ENCODE measurements around the gene PLEKHG2. TPM values are rescaled to one million over a fixed set of nuclear protein-coding genes. Genes with fewer than 3 reads are reported as not detected.
A peak's percentile ranks its signal among the peaks of the same experiment; 100 is the strongest.

The PLEKHG2 gene
- total and polyA plus RNA-seq, 9 of the 15 experiments (the other 6 are each of a cell fraction or from before 2014, with no cell fraction given): 0.98 to 45.7 (median 9.8) TPM

DNA sequence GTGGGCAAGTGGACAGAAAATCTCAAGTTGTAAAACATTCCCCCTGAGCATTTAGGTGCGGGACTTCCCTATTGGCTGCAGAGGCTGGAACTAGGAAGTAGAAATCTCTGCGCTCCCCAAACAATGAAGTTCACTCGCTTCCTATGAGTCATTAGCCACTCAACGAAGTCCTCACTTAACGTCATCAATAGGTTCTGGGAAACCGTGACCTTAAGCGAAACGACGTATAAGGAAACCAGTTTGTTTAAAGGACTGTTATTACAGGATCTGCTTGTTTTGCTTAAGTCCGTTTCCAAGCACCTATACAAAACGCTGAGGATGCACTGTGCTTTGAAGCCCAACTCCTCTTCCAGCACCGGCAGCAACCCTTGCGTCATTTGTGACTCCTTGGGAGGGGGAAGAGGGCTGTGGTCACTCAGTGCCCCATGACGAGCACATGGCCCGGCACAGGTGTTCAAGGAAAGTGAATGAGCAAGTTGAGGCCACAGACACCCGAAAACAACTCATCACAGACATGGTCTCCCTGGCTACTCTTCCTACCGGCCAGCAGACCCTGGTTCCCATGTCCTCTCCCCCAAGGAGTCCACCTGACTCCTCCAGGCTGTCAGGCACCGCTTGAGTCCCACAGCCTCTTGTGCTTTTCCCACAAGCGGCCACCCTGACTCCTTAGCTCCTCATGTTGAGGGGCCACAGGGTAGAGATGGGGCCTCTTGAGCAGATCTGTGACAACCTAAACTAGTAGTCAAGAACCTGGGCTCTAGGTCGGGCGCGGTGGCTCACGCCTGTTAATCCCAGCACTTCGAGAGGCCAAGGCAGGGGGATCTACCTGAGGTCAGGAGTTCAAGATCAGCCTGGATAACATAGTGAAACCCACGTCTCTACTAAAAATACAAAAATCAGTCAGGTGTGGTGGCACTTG lies 18.5 kb downstream of the PLEKHG2 start (continued):
- TF ChIP-seq, protein P1, sequence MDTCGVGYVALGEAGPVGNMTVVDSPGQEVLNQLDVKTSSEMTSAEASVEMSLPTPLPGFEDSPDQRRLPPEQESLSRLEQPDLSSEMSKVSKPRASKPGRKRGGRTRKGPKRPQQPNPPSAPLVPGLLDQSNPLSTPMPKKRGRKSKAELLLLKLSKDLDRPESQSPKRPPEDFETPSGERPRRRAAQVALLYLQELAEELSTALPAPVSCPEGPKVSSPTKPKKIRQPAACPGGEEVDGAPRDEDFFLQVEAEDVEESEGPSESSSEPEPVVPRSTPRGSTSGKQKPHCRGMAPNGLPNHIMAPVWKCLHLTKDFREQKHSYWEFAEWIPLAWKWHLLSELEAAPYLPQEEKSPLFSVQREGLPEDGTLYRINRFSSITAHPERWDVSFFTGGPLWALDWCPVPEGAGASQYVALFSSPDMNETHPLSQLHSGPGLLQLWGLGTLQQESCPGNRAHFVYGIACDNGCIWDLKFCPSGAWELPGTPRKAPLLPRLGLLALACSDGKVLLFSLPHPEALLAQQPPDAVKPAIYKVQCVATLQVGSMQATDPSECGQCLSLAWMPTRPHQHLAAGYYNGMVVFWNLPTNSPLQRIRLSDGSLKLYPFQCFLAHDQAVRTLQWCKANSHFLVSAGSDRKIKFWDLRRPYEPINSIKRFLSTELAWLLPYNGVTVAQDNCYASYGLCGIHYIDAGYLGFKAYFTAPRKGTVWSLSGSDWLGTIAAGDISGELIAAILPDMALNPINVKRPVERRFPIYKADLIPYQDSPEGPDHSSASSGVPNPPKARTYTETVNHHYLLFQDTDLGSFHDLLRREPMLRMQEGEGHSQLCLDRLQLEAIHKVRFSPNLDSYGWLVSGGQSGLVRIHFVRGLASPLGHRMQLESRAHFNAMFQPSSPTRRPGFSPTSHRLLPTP (IDR thresholded peaks at IDR 0.05; ENCODE audit: borderline replicate concordance, extremely low read depth, insufficient read length): no peak
- TF ChIP-seq HDGF (IDR thresholded peaks at IDR 0.05): 0 out of 2 replicates have a peak, but pooled peaks have one; percentile 47
- no peak for TF ChIP-seq SRSF7 (optimal IDR thresholded peaks at IDR 0.05; ENCODE audit: low read depth, low read length)
- peak; percentile 45; the same call in 1 of the 2 replicates for TF ChIP-seq BHLHE40 (IDR thresholded peaks at IDR 0.05; ENCODE audit: low read length)
- peak; percentile 85; the same call in 1 of the 2 replicates for TF ChIP-seq HDAC2 (IDR thresholded peaks at IDR 0.05)
- TF ChIP-seq SPI1 (IDR thresholded peaks at IDR 0.05; ENCODE audit: borderline replicate concordance, low read depth, low read length): peak; percentile 58; the same call in 1 of the 2 replicates
- TF ChIP-seq, protein P2, sequence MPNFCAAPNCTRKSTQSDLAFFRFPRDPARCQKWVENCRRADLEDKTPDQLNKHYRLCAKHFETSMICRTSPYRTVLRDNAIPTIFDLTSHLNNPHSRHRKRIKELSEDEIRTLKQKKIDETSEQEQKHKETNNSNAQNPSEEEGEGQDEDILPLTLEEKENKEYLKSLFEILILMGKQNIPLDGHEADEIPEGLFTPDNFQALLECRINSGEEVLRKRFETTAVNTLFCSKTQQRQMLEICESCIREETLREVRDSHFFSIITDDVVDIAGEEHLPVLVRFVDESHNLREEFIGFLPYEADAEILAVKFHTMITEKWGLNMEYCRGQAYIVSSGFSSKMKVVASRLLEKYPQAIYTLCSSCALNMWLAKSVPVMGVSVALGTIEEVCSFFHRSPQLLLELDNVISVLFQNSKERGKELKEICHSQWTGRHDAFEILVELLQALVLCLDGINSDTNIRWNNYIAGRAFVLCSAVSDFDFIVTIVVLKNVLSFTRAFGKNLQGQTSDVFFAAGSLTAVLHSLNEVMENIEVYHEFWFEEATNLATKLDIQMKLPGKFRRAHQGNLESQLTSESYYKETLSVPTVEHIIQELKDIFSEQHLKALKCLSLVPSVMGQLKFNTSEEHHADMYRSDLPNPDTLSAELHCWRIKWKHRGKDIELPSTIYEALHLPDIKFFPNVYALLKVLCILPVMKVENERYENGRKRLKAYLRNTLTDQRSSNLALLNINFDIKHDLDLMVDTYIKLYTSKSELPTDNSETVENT (CRISPR knock-in tag; IDR thresholded peaks at IDR 0.05): no peak
- TF ChIP-seq, protein P3, sequence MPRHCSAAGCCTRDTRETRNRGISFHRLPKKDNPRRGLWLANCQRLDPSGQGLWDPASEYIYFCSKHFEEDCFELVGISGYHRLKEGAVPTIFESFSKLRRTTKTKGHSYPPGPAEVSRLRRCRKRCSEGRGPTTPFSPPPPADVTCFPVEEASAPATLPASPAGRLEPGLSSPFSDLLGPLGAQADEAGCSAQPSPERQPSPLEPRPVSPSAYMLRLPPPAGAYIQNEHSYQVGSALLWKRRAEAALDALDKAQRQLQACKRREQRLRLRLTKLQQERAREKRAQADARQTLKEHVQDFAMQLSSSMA (CRISPR knock-in tag; IDR thresholded peaks at IDR 0.05): no peak
- no peak for TF ChIP-seq ZNF217 (CRISPR knock-in tag; IDR thresholded peaks at IDR 0.05)
- TF ChIP-seq PRPF4 (IDR thresholded peaks at IDR 0.05; ENCODE audit: insufficient read depth, low read depth, low read length, poor library complexity, severe bottlenecking): no peak
- no peak; the same call in 1 of the 2 replicates for TF ChIP-seq EP300 (IDR thresholded peaks at IDR 0.05; ENCODE audit: low read length)
- no peak for TF ChIP-seq CBX8 (IDR thresholded peaks at IDR 0.05; ENCODE audit: borderline replicate concordance, extremely low read depth, low read depth, low read length, poor library complexity, severe bottlenecking)
- no peak for TF ChIP-seq EHMT2 (IDR thresholded peaks at IDR 0.05)
- TF ChIP-seq TEAD1 (CRISPR knock-in tag; IDR thresholded peaks at IDR 0.05): no peak
- TF ChIP-seq MEF2A (IDR thresholded peaks at IDR 0.05; ENCODE audit: control insufficient read depth, low read depth, low read length): no peak
- no peak for TF ChIP-seq ZNF347 (CRISPR knock-in tag; IDR thresholded peaks at IDR 0.05; ENCODE audit: low read depth)
- TF ChIP-seq, protein P4, sequence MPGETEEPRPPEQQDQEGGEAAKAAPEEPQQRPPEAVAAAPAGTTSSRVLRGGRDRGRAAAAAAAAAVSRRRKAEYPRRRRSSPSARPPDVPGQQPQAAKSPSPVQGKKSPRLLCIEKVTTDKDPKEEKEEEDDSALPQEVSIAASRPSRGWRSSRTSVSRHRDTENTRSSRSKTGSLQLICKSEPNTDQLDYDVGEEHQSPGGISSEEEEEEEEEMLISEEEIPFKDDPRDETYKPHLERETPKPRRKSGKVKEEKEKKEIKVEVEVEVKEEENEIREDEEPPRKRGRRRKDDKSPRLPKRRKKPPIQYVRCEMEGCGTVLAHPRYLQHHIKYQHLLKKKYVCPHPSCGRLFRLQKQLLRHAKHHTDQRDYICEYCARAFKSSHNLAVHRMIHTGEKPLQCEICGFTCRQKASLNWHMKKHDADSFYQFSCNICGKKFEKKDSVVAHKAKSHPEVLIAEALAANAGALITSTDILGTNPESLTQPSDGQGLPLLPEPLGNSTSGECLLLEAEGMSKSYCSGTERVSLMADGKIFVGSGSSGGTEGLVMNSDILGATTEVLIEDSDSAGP (CRISPR knock-in tag; IDR thresholded peaks at IDR 0.05): peak; percentile 28; the same call in 1 of the 2 replicates
- TF ChIP-seq ELF1 (tag; IDR thresholded peaks at IDR 0.05): peak; percentile 77
